GM19395 (cell line): ENCODE data around the gene RAX2.

Source experiments
- ATAC-seq: cut with Tn5 transposase; IDR thresholded peaks from one replicate; pipeline ENCODE4 v1.9.1; 2021; ENCODE audit warnings: mild to moderate bottlenecking, moderate library complexity; ENCODE audit not compliant: unreplicated experiment

The RAX2 gene

DNA sequence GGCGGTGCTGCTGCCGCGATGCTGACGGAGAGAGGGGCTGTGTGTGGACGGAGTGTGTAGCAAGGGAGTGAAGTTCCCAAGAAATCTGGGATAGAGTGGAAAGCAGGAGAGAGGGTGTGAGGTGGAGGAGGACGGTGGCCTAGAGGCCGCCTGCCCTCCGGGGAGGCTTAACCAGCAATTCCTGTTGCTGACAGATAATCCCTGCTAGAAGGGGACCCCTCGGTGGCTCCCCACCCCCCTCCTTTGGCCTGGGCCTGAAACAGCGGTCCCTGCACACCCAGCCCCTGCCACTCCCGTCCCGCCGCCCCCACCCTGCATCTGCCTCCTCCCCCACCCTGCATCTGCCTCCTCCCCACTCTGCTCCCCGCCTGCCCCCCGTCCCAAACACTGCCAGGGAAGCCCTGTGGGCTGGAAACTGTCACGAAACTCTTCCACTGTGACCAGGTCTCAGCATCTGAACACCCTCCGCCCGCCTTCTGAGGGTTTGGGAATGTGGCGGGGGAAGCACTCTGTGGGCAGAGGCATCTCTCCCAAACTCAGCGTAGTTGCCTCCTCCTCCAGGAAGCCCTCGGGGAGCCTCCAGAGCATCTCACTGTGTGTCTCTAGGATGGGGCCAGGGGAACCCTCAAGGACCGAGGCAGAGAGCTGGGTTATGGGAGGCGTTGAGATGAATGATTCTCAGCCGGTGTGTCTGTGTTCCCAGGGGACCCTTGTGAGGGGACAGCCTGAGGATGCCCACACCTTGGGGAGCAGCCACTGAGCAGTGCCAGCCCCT, 31.3 kb upstream of the RAX2 start:
- no peak for ATAC-seq

DNA sequence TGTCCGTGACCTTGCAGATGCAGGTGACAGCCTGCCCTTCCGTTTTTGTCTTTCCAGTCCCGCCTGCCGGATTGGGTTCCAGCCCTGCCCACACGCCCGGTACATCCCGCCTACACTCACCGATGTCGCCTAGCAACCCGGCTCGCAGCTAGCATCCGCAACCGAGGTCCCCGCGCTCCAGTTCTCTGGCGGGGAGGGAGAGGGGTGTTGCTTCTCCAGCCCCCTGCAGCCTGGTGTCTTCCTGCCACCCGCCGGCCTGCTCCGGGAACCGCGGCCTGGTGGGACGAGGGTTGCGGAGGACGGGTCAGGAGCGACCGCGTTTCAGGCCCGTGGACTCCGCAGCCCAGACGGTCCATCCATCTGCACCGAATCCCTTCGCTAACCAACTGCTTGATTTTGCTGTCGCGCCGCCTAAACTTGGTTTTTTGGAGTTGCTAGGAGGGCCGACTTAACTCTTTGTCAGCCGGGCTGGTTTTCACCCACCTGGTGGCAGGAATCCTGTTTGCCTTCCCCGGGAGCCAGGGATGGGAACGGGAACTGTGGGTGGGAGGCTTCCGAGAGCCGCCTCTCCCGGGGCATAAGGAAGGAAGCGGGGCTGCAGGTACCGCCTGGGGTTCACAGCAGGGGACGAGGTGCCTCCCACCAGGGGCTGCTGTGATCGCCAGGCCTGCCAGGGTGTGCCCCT, 29.5 kb upstream of the RAX2 start:
- ATAC-seq = no peak

DNA sequence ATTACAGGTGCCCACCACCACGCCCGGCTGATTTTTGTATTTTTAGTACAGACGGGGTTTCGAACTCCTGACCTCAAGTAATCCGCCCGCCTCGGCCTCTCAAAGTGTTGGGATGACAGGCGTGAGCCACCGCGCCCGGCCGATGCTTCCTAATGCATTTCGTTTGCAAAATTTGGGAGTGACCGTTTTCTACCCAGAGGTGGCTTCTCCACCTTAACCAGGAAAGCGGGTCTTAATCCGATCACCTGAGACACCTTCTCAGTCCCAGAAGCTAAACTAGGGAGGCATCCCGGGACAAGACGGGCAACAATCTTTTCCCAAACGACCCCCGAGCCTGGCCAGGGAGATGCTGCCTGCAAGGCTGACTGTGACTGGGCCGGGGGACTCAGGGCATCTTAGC, 29.0 kb upstream of the RAX2 start:
- ATAC-seq = no peak

DNA sequence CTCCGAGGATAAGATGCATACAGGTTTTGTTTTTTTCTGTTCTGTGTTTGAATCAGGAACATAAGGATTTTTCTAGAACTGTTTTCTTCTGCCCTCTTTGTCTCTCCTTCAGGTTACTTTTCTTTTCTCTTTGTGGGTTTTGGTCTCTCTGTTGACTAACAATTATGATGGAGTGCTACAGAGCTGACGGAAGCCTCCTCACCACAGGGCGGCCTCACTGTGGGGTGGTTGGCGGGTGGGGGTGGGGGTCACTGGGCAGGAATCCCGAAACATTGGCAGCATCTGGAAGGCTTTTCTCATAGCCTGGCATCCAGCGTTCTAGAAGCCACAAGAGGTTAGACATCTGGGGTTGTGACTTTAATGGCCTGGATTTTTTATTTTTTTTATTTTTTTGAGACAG, 26.1 kb upstream of the RAX2 start:
- no peak for ATAC-seq

DNA sequence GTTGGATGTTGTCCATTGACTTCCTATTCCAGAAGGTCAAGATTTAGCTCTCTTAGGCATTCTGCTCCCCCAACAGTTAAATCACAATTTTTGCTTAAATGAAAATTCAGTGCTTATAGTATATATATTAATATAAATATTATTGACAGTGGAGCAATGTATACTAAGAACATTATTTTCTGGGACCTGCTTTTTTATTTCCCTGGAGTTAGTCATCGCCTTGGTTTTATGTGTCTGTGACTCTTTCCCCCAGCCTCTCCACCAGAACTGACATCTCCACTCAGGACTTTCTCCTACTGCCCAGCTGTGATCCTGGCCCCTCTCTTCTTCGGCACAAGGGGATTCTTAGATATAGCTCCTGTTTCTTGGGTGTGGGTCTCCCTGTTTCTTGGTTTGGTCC, 24.3 kb upstream of the RAX2 start:
- no peak for ATAC-seq

DNA sequence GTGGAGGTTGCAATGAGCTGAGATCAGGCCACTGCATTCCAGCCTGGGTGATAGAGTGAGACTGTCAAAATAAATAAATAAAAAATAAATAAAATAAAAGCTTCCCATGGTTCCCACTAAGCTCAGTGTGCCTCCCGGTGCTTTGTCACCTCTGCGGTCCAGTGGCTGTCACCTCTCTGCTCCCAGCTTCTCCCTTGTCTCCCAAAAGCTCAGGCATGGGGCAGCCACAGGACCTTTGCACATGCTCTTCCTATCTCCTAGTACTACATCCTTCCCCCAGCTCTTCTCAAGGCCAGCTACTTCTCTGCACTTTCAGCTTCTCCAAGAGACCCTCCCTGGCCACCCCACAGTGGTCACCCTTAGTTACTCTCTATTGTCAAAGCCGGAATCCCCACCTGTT, 21.8 kb upstream of the RAX2 start:
- no peak for ATAC-seq

DNA sequence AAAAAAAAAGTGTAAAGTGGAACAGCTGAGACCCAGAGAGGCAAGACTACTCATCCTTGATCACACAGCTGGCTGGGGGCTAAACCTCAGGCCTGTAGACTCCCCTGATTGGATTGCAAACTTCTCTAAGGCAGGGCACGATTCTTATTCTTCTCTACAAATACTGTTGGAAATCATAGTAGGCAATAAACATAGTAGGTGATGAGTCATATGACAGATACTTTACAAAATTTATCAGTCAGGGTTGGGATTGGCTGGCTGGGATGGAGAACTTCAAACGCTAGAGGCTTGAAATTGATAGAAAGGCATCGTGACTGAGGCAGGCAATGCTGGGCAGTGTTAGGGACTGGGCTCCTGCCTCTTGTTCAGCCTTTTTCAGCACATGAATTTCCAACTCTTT, 20.1 kb upstream of the RAX2 start:
- no peak for ATAC-seq

DNA sequence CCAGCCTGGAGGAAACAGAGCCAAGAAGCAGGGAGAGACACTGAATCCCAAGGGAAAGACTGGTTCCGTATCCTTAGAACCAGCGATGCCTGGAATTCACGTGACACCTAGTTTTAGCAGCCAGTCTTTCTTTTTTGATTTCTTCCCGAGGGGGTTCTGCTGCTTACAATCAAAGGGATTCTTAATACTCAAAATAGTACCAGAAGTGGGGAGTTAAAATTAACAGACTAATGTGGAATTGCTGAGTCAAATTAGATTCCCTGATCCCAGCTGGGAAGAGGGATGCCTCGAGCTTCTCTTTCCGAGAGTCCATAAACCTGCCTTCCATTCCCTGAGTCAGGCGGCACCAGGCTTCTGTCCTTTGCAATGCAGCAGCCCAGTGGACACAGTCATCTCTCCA, 18.9 kb upstream of the RAX2 start:
- ATAC-seq = no peak

DNA sequence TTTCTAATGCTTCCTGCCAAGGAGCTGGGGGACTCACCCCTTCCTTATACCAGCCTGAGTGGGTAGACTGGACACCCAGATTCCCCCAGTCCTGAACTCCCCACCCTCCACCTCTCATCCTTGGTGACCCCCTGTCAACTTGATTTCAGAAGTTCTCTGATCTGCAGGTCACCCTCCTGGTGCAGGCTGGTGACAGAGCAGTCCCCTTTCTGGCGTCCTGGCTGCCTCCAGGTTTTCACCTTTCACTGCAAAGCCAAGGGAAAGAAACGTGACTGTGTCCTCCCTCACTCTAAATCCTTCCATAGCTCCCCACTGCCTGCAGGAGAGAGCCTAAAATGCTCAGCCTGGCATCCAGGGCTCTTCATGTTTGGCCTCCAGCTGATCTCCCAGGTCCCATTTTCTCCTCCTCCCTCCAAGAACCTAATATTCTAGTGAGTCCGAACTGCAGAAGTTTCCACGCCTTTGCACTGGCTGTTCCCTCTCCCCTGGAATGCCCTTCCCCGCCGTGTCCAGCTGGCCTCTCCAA, 18.2 kb upstream of the RAX2 start:
- ATAC-seq = no peak

DNA sequence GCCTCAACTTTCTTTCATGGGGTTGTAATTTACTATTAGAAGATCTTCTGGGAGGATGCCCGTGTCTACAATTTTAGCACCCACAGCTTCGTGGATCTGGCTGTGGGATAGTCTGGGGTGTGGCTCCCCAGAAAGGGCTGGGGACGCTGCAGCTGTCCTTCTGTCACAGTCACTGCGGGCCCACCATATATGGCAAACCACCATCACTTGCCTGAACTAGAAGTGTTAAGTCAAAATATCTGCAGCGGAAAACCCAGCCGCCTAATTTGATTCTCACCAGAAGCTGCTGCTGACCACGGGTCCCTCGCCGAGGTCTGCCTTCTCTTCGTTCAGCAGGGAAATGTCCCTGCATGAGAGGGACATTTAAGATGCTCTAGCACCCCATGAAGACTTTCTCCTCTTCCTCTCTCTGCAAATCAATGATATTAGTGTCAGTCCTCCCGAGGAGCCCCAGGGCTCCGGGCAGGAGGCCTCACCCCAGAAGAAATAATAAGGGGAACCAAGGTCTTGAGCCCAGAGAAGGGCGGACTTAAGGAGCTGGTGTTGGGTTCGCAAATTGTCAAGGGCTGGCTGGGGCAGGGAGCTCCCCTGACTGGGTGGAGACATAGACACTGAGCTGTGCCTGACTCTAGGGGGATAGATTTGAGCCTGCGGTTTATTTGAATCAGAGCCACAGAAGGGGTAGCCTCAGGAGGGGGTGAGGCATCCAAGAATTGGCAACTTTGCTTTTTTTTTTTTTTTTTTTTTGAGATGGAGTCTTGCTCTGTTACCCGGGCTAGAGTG, 17.2 kb upstream of the RAX2 start:
- no peak for ATAC-seq

DNA sequence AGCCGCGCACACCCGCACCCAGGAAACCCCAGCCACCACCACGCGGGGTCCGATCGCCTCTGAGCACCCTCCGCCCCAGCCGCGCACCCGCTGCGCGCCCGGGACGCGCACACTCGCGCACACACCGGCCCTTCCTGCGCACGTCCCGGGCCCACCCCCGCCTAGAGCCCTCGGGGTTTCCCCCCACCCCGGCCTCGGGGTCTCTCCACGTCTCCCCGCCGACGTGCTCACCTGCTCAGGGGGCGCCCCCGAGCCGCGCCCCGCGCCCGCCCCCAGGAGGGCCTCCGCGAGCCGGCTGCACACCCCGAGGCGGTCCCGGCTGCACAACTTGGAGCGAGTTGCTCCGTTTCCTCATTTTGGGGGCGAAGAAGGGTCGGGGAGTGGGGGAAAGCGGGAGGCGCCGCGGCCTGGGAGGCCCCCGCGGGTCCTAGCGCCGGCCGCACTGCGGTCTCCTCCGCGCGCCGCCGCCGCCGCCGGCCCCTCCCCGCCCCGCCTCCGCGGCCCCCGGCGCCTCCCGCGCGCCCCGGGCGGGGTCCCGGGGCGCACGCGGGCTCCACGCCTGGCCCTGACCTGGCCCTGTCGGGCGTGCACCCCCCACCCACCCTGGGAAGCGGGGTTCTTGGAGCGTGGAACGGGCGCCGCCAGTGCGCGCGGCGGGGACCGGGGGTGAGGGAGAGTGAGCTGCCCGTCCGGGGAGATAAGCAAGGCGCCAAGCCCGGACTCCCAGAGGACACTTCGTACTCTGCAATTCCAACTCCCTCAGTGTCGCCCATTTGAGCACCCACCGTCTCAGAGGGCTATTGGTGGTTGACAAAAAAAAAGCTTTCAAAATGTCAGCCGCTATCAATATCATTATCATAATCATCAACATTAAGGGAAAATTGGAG, 14.2 kb upstream of the RAX2 start, which contains the start of gene MATK:
TSS of gene MATK (minus strand) at position 444 of the 887 bp plus-strand sequence. CDS start 1,246 bp downstream, outside the sequence.
- no peak for ATAC-seq

DNA sequence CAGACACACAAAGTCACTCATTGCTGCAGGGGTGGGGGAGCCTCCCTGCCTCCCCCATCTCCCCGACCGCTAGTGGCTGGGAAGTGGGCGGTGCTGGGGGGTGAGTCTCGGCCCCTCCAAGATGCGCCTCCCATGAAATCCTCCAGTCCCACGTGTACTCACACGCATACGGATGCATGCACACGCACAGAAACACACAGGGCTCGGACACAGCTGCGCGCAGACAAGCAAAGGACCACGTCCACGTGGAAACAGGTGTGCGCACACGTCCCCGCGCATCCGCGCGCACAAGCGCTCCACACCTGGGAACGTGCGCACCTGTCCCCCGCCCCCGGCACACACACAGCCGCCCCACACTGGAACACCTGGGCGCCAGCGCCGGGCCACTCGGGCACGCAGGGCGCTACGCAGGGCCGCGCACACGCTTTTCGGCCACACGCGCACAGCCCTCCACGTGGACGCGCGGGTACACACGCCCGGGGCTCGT, 13.5 kb upstream of the RAX2 start:
- ATAC-seq = no peak

DNA sequence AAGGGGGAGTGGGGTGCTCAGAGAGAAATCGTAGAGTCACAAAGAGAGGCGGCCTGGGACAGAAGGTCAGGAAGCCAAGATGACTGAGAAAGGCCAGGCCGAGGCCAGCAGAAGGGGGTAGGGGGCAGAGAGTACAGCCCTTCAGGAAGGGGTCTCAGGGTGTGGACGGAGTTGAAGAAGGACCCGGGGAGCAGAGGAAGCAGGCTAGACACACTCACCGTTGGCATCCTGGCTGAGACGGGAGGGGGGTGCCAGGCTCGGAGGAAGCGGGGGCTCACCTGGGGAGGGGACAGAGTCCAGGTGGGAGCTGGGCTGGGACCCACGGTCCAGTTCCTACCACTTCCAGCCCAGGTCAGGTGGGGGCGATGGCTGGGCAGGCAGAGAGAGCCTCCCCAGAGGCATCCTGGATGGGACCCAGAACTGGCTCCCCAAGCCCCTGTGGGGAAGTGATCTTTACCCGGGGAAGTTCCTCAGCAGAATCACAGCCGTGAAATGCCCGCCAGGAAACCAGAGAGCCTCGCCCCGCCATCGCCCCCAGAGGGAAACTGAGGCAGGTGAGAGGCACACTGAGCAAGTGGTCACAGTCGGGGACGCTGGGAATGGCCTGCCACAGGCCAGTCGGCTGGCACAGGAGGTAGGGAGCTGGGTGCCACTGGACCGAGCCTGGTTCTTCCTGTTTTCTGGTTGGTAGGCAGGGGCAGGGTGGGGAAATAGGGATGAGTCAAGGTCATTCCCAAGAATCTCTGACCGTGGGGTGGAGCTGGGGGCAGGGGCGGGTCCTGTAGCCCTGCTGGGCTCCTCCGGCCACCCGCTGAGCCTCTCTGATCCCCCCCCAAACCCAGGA, 12.8 kb upstream of the RAX2 start:
- no peak for ATAC-seq

DNA sequence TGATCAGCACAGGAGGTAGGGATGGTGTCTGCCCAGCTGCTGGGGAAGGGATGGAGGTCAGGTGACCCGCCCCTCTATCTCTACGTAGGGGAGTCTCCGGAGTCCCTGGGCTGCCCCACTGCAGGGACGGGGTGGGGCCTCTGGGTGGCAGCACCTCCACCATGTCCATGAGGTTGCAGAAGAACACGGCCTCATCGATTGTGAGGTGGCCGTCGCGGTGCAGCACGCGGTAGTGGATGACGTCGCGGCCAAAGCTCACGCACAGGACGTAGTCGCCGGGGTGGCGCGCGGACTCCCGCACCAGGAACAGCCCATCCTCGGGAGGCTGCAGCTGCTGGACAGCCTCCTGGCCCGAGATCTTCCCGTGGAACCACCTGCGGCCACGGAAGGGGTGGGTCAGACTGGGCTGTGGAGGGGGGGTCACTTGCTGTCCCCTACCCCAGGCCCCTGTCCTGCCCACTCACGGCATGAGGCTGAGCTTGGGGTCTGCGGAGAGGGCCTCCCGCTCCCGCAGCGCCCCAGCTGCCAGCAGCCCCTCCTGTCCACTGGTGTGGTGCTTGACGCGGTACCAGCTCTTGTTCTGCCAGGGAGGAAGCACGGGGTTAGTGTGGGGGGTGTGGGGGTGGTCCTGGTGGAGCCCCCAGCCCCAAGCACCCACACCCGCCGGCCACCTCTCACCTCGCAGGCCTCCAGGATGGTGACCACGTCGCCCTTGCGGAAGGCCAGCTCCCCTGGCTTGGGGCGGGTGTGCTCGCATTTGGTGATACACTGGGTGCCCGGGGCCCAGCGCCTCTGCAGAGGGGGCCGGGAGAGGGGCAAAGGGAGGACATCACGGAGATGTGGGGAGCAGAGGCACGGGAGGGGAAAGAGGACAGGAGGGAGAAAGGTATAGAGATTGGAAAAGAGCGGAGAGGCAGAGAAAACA, 11.9 kb upstream of the RAX2 start:
- ATAC-seq = no peak

DNA sequence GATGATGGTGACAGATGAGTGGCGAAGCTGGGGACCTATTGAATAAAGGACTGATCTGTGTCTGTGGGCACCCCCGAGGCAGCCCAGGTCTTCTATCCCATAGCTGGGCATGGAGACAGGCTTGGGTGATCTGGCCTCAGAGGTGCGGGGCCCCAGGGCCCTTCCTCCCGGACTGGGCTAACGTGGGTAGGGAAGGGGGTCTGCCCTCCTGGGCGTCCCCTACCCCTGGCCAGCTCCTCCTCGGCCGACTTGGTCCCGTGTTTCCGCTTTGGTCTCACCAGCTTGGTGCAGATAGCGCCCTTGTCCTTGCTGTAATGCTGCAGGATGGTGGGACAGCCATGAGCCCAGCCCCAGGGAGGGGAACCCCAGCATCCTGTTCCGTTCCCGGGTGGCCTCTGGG, 10.9 kb upstream of the RAX2 start:
- ATAC-seq = no peak

DNA sequence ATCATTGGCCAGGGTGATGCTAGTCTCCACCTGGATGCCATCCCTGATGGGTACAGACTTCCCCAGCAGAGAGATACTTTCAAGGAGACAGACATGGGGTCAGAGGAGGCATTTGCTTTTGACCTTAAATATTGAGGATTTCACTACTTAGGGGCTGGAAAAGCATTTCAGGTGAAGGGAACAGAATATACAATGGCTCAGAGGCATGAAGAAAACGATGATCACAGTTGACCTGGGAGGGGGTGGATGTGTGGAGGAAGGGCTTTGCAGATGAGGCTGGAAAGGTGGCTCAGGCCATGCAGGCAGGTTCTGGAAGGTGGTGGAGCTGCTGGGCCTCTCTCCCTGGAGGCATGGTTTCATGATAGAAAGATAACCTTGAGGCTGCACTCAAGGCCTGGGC, 10.3 kb upstream of the RAX2 start:
- ATAC-seq = no peak

DNA sequence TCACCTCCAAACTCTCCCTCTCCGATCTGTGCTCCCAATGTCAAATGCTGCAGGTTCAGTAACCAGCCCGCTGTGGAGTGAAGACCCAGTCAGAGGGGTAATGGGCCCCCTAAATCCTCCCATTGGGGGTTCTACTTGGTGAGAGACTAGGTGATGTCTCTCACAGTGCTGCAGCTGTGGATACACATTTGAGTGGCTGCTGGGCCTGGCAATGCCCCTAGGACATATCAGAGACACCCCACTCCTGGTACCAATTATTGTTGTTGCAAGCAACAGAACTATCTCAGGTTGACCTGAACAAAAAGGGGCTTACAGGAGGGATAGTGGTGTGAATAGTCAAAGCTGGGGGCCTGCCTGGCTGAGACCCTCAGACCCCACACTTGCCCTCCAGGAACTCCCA, 9.6 kb upstream of the RAX2 start:
- ATAC-seq = no peak

DNA sequence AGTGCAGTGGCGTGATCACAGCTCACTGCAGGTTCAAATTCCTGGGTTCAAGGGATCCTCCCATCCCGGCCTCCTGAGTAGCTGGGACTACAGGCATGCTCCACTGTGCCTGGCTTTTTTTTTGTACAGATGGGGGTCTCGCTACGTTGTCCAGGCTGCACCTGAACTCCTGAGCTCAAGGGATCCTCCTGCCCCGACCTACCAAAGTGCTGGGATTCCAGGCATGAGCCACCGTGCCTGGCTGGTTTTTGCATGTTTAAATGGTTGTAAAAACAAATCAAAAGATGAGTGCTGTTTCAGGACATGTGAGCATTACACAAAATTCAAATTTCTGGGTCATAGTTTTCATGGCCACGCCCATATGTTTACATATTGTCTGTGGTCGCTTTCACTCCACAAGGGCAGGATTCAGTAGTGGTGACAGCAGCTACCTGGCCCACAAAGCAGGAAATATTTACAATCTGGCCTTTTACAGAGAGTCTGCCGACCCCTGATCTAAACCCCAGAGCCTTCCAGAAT, 8.8 kb upstream of the RAX2 start:
- ATAC-seq = no peak
